K562 (cell line): ENCODE data around the gene ALG6. TPM values are rescaled to one million over a fixed set of nuclear protein-coding genes. Genes with fewer than 3 reads are reported as not detected.

Experiments
- ATAC-seq: fragments of 200-7000 bp; cut with Tn5 transposase; 3 replicates; pipeline ENCODE4 v1.9.1; 2020; ENCODE audit warnings: moderate library complexity
- BruUV-seq: library from RNA; stranded (reverse); fragments of 400-500 nt; replicated peaks from 2 replicates; lab custom pipeline; 2021; lab: Mats Ljungman, UMichigan
- CTCF ChIA-PET: fragments of 300-600 bp; formaldehyde crosslinking; extraction: SDS; loops from one replicate; lab custom pipeline; 2021; ENCODE audit warnings: low intra/inter-chr PET ratio; lab: Yijun Ruan, JAX
- POLR2A ChIA-PET: fragments of 300-600, 350-650 bp; sonication (Branson Sonifier 250); formaldehyde crosslinking; extraction: SDS; loops from one replicate; lab custom pipeline; 2021; ENCODE audit warnings: antibody characterized with exemption, inconsistent platforms; lab: Yijun Ruan, JAX
- DNase-seq, 4 experiments: peaks; one replicate each; pipeline versions ENCODE4 v3.0.0 to v3.0.0-alpha.2; 2011 to 2018; ENCODE audit warnings: low spot score in 3 of 4, mixed read lengths in 3 of 4; ENCODE audit errors: extremely low read depth in 1 of 4
- FAIRE-seq: peaks from 2 replicates; lab custom pipeline; 2011; peaks lifted over from hg19 to GRCh38; lab: Jason Lieb, UNC
- H2AFZ ChIP-seq: 2 replicates; pipeline ENCODE4 v1.6.0; 2011; ENCODE audit warnings: low read depth, low read length, control low read depth, inconsistent platforms
- H3K27ac ChIP-seq: fragments of 200-600 bp; 3 replicates; pipeline ENCODE4 v1.8.0; 2011; ENCODE audit warnings: low read depth, mild to moderate bottlenecking, control low read depth, inconsistent platforms, low read length, moderate library complexity, mixed read lengths; ENCODE audit errors: extremely low read depth
- H3K27me3 ChIP-seq, 2 experiments: fragments of 300-600 bp in 1 of 2; 2 replicates in 1 of 2; 3 replicates in 1 of 2; pipeline versions ENCODE4 v1.6.0 to v1.8.0; 2011; ENCODE audit warnings: inconsistent platforms in 2 of 2, low read length in 2 of 2, mild to moderate bottlenecking in 1 of 2, mixed read lengths in 1 of 2, moderate library complexity in 1 of 2; ENCODE audit not compliant: control insufficient read depth in 2 of 2, insufficient read depth in 2 of 2
- H3K36me3 ChIP-seq: fragments of 300-600 bp; 3 replicates; pipeline ENCODE4 v1.8.0; 2011; ENCODE audit warnings: mild to moderate bottlenecking, low read length, inconsistent platforms; ENCODE audit not compliant: control insufficient read depth, insufficient read depth
- H3K4me1 ChIP-seq, 2 experiments: fragments of 200-600 bp in 1 of 2; replicated peaks in 1 of 2; 2 replicates in 1 of 2; 3 replicates in 1 of 2; pipeline versions ENCODE4 v1.5.1 to v1.8.0; 2011; ENCODE audit warnings: inconsistent platforms in 2 of 2, low read length in 2 of 2, mild to moderate bottlenecking in 1 of 2, mixed read lengths in 1 of 2, moderate library complexity in 1 of 2; ENCODE audit not compliant: control insufficient read depth in 2 of 2, insufficient read depth in 2 of 2
- H3K4me2 ChIP-seq: 2 replicates; pipeline ENCODE4 v1.6.1; 2011; ENCODE audit warnings: low read length, control low read depth, inconsistent platforms, mixed read lengths; ENCODE audit not compliant: insufficient read depth
- H3K4me3 ChIP-seq: fragments of 200-600 bp; sonication (generic), shearing (Covaris generic); 2 replicates; pipeline ENCODE4 v1.5.1; 2016; ENCODE audit warnings: control low read depth, inconsistent platforms
- H3K79me2 ChIP-seq: fragments of 200-600 bp; 3 replicates; pipeline ENCODE4 v1.8.0; 2011; ENCODE audit warnings: low read length, inconsistent platforms; ENCODE audit not compliant: control insufficient read depth, insufficient read depth
- H3K9ac ChIP-seq, 2 experiments: 2 replicates each; pipeline versions ENCODE4 v1.6.0 to v1.6.1; 2011; ENCODE audit warnings: low read depth in 2 of 2, low read length in 2 of 2, control low read depth in 1 of 2, inconsistent platforms in 1 of 2, mild to moderate bottlenecking in 1 of 2, mixed read lengths in 1 of 2; ENCODE audit not compliant: insufficient read depth in 1 of 2
- H3K9me1 ChIP-seq: one replicate; pipeline ENCODE4 v1.6.0; 2011; ENCODE audit warnings: inconsistent platforms, mild to moderate bottlenecking, low read length, moderate library complexity; ENCODE audit not compliant: control insufficient read depth, insufficient read depth
- H3K9me3 ChIP-seq: replicated peaks from 2 replicates; pipeline ENCODE4 v1.5.1; 2011; ENCODE audit warnings: low read depth, low read length, inconsistent platforms; ENCODE audit not compliant: control insufficient read depth, insufficient read depth
- H4K20me1 ChIP-seq: replicated peaks from 2 replicates; pipeline ENCODE4 v1.6.1; 2011; ENCODE audit warnings: low read length, inconsistent platforms, mixed read lengths; ENCODE audit not compliant: control insufficient read depth, insufficient read depth
- ARID1B ChIP-seq: fragments of 450-650 bp; IDR thresholded peaks from 2 replicates; pipeline ENCODE4 v1.6.1; 2016; ENCODE audit warnings: antibody characterized with exemption, mild to moderate bottlenecking, inconsistent platforms
- FOXK1 ChIP-seq: sonication (generic); formaldehyde crosslinking; IDR thresholded peaks from 2 replicates; pipeline ENCODE4 v1.8.0; 2022; ENCODE audit warnings: missing genetic modification reagents, mild to moderate bottlenecking, borderline replicate concordance
- HBP1 ChIP-seq: fragments of 450-650 bp; formaldehyde crosslinking; IDR thresholded peaks from 2 replicates; pipeline ENCODE4 v1.4.0; 2022; ENCODE audit warnings: missing genetic modification characterization
- HNRNPH1 ChIP-seq: fragments of 200-400 bp; formaldehyde crosslinking; optimal IDR thresholded peaks from 2 replicates; pipeline ENCODE3; 2017; ENCODE audit warnings: low read depth, mild to moderate bottlenecking, low read length, moderate library complexity
- KLF13 ChIP-seq: fragments of 450-650 bp; IDR thresholded peaks from 2 replicates; pipeline ENCODE4 v1.6.1; 2016; ENCODE audit warnings: missing genetic modification characterization, low read depth, mild to moderate bottlenecking, missing compliant biosample characterization, moderate library complexity, borderline replicate concordance
- L3MBTL2 ChIP-seq: fragments of 450-650 bp; IDR thresholded peaks from 2 replicates; pipeline ENCODE4 v1.6.1; 2016; ENCODE audit warnings: mild to moderate bottlenecking, moderate library complexity
- MECOM ChIP-seq: fragments of 250-450 bp; sonication (Bioruptor Pico); IDR thresholded peaks from 2 replicates; pipeline ENCODE4 v1.8.0; 2022; ENCODE audit warnings: inconsistent platforms
- PHTF2 ChIP-seq: fragments of 250-450 bp; sonication (Bioruptor Pico); IDR thresholded peaks from 2 replicates; pipeline ENCODE4 v1.5.0; 2021; ENCODE audit warnings: mild to moderate bottlenecking
- PRDM10 ChIP-seq: fragments of 450-650 bp; IDR thresholded peaks from 2 replicates; pipeline ENCODE4 v1.6.1; 2018; ENCODE audit not compliant: partially characterized antibody
- RCOR1 ChIP-seq, 2 experiments: IDR thresholded peaks; 2 replicates each; pipeline ENCODE4 v1.6.1; 2012; ENCODE audit warnings: low read depth in 2 of 2, low read length in 2 of 2, borderline replicate concordance in 1 of 2, improper control_type of control experiment in 1 of 2
- SNIP1 ChIP-seq: fragments of 450-650 bp; IDR thresholded peaks from 2 replicates; pipeline ENCODE4 v1.7.1; 2017; ENCODE audit warnings: low read depth, mild to moderate bottlenecking
- TFAM ChIP-seq: fragments of 250-450 bp; sonication (Bioruptor Pico); conservative IDR thresholded peaks from 2 replicates; pipeline ENCODE4 v1.5.0; 2021; ENCODE audit warnings: mild to moderate bottlenecking, moderate library complexity
- ZKSCAN1 ChIP-seq: fragments of 150-350 bp; IDR thresholded peaks from 2 replicates; pipeline ENCODE4 v1.6.1; 2016; ENCODE audit warnings: low read depth, low read length
- ZKSCAN3 ChIP-seq: fragments of 250-450 bp; sonication (Bioruptor Pico); IDR thresholded peaks from 2 replicates; pipeline ENCODE4 v1.4.0; 2020
- ZNF12 ChIP-seq: sonication (generic); formaldehyde crosslinking; IDR thresholded peaks from 2 replicates; pipeline ENCODE4 v1.4.0; 2020; ENCODE audit warnings: mild to moderate bottlenecking, missing genetic modification reagents
- ZNF3 ChIP-seq: fragments of 250-450 bp; sonication (Bioruptor Pico); IDR thresholded peaks from 2 replicates; pipeline ENCODE4 v1.5.0; 2021; ENCODE audit warnings: mild to moderate bottlenecking, moderate library complexity
- ZNF551 ChIP-seq: fragments of 250-450 bp; sonication (Bioruptor Pico); IDR thresholded peaks from 2 replicates; pipeline ENCODE4 v1.5.0; 2021; ENCODE audit warnings: mild to moderate bottlenecking, moderate library complexity
- ZNF644 ChIP-seq: fragments of 200-800 bp; sonication (Bioruptor generic); IDR thresholded peaks from 2 replicates; pipeline ENCODE4 v1.6.1; 2016; ENCODE audit warnings: low read depth, missing genetic modification characterization, missing compliant biosample characterization
- ZNF696 ChIP-seq: fragments of 250-450 bp; sonication (Bioruptor Pico); conservative IDR thresholded peaks from 2 replicates; pipeline ENCODE4 v1.4.0; 2020; ENCODE audit warnings: mild to moderate bottlenecking, moderate library complexity
- ZNF77 ChIP-seq: fragments of 250-450 bp; sonication (Bioruptor Pico); IDR thresholded peaks from 2 replicates; pipeline ENCODE4 v1.5.0; 2020
- WGBS: fragments of 100-300 bp; shearing (Covaris generic); methylation state at CpG from one replicate; pipeline ENCODE4 v1.1.6; 2016; ENCODE audit warnings: low coverage, mixed read lengths; ENCODE audit not compliant: insufficient coverage; ENCODE audit errors: missing lambda C conversion rate; 5-methylcytosine and 5-hydroxymethylcytosine counted together
- in situ Hi-C: fragments of 300-500 bp; cut with MboI; formaldehyde crosslinking; loops from 4 replicates; pipeline ENCODE4 v1.15.0; 2018; ENCODE audit warnings: inconsistent platforms, mixed read lengths
- intact Hi-C: fragments of 100-400 bp; cut with micrococcal nuclease; formaldehyde crosslinking; loops from 2 replicates; pipeline ENCODE4 v1.14.2; 2022
- polyA plus RNA-seq, 8 experiments: library from polyadenylated mRNA; depleted of rRNA in 4 of 8; stranded (reverse) in 5 of 8; unstranded in 3 of 8; fragments of >200 nt; fragmentation: Nextera tagmentation in 2 of 8; fragmentation: Illumina TruSeq in 1 of 8; extraction: Ambion mirVana in 2 of 8; extraction: Trizol in 1 of 8; gene quantifications; 2 replicates each; pipeline versions ENCODE4 v1.2.1 to v1.2.3, GENCODE V29; 2011 to 2014; ENCODE audit warnings: inconsistent platforms in 1 of 8, missing spikeins in 1 of 8
- total RNA-seq, 7 experiments: library from RNA; depleted of rRNA in 6 of 7; stranded (reverse); fragments of >200 nt in 6 of 7; fragmentation: Illumina TruSeq in 2 of 7; extraction: Trizol in 2 of 7; gene quantifications; 2 replicates each; pipeline versions ENCODE4 v1.2.1 to v1.2.3, GENCODE V29; 2011 to 2021; ENCODE audit warnings: low replicate concordance in 1 of 7

Gene ALG6
- total and polyA plus RNA-seq, 9 of the 15 experiments (the other 6 are each of a cell fraction or from before 2014, with no cell fraction given): 14.6 to 35.7 (median 23.3) TPM

GRCh38 chr1:63411066-63411465 is 43.6 kb downstream of the ALG6 start:
- DNase-seq: no peak
- no TSS peak for BruUV-seq
- Histone ChIP-seq H3K4me3 (no peak overlapping the region), H3K9me1 (no peaks in the 10 kb centered on the region), H3K27ac (no peak overlapping the region), H3K4me2 (no peak overlapping the region), H3K9ac (no peak overlapping the region), H3K36me3 (peaks cover 17% of the 10 kb centered on the region; the same call in 2 of the 3 replicates), H3K27me3 (no peaks in the 10 kb centered on the region), H4K20me1 (no peaks in the 10 kb centered on the region), H3K79me2 (no peaks in the 10 kb centered on the region)
- FAIRE-seq: no peak
- ATAC-seq: no peak
- intact Hi-C loops (no loop called here), in situ Hi-C loops (no loop called here)
- CTCF ChIA-PET: no interaction called here
- TF ChIP-seq ZNF12 (CRISPR knock-in tag) (no peak), ZNF644 (tag) (no peak), SNIP1 (no peak), FOXK1 (no peak), L3MBTL2 (no peak), ZNF3 (CRISPR knock-in tag) (no peak), ZNF77 (no peak), ZKSCAN1 (no peak), ZKSCAN3 (CRISPR knock-in tag) (no peak), KLF13 (tag) (no peak), PRDM10 (no peak), HBP1 (no peak), MECOM (CRISPR knock-in tag) (no peak), RCOR1 (IDR thresholded peaks at IDR 0.05; ENCODE audit: borderline replicate concordance in 1 of 2, low read depth in 2 of 2, low read length in 2 of 2) (no peak), ZNF551 (CRISPR knock-in tag) (no peak), HNRNPH1 (no peak), ZNF696 (CRISPR knock-in tag) (no peak), PHTF2 (CRISPR knock-in tag) (no peak), TFAM (CRISPR knock-in tag) (no peak), ARID1B (no peak)
- TF ChIP-seq, all 486 proteins: peak for 0
- H3K4me1 ChIP-seq: no peaks in the 10 kb centered on the region
- 70% methylated on average over 2 of the region's 2 CpGs for WGBS
- POLR2A ChIA-PET: interaction anchor here (0.8 to 1.1 kb wide), 2 partner anchors 8 to 9 kb away, joined by 3 to 5 read pairs; no protein-coding TSS in a partner anchor
- H3K9me3 ChIP-seq: no peaks in the 10 kb centered on the region
- H2AFZ ChIP-seq: no peak overlapping the region
